CD4-positive, alpha-beta T cell treated with Interleukin-2 at 100 ng/mL for 4 hours (primary cell): ENCODE measurements around the gene ZNF354C.

Experiments used
- DNase-seq: peaks from one replicate; pipeline ENCODE4 v3.0.0-alpha.2; 2020; ENCODE audit warnings: low spot score

ZNF354C gene

DNA sequence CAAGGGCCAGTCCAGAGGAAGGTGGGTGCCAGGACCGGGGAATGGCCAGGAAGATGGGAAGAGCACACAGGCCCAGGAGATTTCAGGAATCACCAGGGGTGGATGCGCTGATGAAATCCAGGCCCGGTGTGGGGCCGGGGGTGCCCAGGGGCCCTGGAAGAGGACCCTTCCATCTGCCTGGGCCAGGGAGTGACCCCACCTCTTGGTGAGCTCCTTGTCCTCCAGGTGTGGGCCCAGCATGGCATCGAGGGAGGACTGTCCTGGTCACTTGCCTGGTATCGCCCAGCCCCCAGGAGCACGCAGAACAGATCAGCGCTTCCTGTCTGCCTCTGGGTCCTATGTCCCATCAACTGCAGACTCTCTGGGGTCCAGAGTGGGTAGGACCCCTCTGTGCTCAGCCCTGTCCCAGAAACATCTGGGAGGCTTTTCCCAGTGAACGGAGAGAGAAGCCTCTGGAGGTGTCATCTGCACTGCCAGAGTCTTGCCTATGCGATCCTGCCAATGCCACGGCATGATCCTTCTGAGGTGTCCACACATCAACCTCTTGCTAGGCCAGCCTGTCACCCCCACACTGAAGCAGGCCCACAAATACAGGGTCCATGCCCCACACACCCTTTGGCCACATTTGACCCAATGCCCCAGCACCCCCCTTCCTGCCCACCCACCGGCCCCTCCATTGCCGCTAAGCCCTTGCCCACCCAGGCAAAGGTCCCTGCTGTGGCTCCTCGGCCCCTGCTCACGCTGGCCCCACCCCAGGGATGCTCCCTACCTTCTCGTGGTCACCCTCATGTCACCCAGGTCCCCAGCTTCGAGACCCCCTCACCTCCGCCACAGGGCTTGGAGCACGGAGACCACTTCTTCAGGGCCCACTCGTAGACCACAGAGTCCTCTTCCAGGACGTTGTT is 67.2 kb downstream of the ZNF354C start:
- DNase-seq = no peak

DNA sequence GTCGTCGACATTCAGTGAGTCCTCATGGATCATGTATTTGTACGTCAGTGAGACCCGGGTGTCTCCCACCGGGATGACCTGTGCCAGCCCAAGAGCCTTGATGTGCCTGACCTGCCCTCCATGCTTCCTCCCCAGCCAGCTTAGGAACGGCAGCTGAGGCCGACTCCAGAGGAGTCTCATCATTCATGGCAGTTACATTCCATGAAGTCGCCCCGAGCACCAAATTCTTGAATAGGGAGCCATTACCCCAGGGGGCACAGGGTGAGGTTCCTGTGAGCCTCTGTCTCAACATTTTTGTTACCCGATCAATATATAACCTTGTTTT is 67.8 kb downstream of the ZNF354C start:
- no peak for DNase-seq

DNA sequence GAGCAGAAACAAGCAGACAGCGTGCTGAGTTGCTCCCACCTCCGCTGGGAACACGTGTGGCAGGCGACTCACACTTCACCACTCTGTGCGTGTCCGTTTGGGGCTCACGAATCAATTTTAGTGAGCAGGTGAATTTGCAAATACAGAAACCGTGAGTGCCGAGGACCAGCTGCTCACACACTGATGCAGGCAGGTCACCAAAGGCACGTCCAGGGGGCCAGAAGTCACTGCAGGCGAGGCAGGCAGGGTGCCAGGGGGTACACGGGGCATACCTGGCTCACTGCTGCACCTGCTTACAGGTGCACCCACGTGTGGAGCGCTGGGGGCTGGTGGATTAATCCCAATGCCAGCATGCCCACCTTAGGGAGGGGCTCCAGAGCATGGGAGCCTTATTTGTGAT is 68.8 kb downstream of the ZNF354C start:
- no peak for DNase-seq

DNA sequence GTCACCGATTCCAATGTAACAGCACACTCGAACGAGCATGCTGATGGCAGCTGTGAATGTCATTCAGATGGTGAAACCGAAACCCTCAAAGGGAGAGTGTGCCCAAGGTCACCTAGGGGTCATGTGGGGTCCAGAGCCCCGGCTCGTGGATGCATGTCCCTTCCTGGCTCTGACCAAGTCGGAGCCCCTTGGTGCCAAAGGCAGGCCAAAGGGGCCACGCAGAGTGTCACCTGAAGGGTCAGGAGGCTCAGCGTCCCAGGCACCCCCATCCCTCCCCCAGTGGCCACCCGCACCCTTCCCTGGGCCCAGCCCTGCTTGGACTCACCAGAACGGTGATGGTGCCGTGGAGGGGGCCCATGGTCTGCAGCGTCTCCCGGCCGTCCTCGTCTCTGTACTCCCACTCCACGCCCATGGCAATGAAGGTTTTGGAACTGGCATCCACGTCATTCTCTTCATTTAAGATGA is 69.5 kb downstream of the ZNF354C start:
- no peak for DNase-seq

DNA sequence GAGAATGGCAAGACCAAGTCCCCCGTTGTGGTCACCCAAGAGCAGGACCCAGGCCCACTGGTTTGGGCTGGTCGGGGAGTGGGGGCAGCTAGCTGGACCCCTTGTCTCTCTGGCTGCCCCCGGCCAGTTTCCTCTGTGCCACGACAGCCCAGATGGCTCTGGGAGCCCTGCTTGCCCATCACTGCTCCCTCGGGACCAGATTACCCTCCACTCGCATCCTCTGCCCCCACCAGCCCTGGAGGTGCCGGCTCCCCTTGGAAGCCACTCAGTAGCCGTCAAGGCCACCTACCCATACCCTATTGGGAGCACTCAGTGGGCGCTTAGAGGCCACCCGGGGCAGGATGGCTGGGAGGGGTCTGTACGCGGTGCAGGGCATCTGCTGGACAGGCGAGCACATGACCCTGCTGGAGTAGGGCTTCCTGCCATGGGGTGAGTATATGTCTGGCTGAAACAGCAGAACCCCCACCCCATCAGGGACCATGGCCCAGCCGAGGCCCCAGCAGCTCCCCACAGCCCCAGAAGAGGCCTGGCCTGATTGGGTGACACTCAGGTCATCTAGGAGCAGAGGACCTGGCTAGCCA is 70.0 kb downstream of the ZNF354C start:
- no peak for DNase-seq

DNA sequence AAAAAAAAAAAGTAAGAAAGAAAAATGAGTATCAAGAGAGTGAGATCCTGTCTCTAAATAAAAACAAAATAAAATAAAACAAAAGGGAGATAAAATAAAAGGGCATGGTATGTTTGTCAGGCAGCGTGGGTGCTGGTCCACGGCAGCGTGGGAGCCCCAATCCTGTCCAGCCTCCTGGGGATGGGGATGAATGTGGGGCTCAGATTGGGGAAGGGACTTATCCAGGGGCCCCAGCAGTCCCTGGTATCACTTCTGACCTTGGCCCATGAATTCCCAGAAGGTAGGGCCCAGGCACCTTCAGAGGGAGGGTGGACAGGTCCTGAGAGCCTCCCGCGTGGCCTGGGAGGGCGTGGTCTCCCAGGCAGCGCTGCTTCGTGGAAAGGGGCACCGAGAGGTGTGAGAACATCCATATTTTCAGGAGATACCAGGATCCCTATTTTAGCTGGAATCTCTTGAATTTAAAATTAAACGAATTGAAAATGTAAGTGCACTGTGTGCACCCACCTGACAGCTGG is 71.2 kb downstream of the ZNF354C start:
- DNase-seq = no peak

DNA sequence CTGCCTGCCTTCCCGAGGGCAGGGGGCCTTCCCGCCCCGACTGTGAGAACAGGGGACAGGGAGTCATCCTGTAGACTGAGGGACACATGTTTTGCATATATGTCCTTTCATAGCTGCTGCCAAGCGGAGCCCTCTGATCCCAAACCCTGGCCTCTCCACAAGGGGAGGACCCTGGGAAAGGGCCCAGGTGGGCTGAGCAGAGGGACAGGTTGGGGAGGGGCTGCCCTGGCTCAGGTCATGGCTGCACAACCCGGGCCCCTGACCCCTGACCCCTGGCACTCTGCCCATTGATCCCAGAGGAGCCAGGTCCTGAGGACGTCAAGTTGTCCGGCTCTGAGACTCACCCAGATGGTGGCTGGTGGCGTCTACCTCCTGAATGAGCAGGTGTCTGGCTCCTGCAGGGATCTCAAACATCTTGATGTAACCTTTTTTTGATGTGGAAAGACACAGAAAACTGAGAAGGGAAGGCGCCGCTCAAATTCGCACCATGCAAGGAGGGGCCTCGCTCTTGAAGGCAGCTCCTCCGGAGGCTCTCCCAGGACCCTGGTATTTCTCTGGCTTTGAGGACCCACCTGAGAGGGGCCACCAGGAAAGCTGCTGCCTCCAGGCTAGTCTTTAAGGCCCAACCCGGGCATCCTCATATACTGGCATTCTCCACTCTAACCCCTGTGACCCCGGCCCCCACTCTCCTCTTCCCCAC is 71.9 kb downstream of the ZNF354C start:
- DNase-seq = no peak

DNA sequence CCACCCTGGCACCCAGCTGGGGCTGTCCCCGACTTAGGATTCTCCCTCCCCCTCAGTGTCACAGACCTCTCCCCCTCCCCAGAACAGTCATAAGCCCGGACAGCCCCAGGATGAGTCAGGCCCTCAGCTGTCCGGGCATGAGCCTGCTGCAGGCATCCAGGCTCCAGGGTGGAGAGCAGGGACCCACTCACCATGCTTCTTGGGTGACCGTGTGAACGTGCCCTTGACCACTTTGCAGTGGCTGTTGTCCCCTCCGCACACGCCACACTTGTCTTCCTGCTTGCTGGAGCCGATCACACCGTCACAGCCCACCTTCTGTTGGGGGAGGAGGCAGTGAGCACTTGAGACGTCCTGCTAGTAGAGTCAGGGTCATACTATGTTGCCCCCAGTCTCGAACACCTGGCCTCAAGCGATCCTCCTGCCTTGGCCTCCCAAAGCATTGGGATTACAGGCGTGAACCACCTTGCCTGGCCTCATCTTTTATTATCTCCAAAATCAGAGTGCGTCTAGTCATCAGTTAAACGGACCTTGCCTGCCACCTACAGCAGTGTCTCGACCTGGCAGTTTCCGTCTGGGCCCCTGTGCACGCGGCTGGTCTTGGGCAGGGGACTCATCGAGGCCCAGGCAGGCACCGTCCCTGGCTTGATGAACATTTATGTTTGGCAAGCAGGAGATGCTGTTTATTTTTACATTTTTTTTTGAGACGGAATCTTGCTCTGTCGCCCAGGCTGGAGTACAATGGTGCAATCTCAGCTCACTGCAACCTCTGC is 72.6 kb downstream of the ZNF354C start:
- no peak for DNase-seq
